Activated T-cell treated with anti-CD3 and anti-CD28 coated beads, Interleukin-2, amount 50 U/mL, for 48 hours (primary cell): ENCODE measurements around the gene DNAAF1.

Experiments
- DNase-seq, 2 experiments: peaks; one replicate each; pipeline ENCODE4 v3.0.0-alpha.2; 2020

The DNAAF1 gene

GRCh38 chr16:84161801-84162200 is 16.7 kb downstream of the DNAAF1 start:
- no peak for DNase-seq

- DNase-seq = no peak
These were observed 20.6 kb downstream of the DNAAF1 start for GRCh38 chr16:84165746-84166145.

GRCh38 chr16:84166796-84167695 is 21.9 kb downstream of the DNAAF1 start:
- peak; percentile 55 to 66 for DNase-seq

GRCh38 chr16:84169765-84170310 is 24.7 kb downstream of the DNAAF1 start:
- DNase-seq = no peak

- DNase-seq = no peak
These were observed 29.3 kb downstream of the DNAAF1 start for GRCh38 chr16:84174396-84174795.

GRCh38 chr16:84175350-84176081 is 30.4 kb downstream of the DNAAF1 start:
- DNase-seq = peak; percentile 66 to 71

- DNase-seq = no peak
These were observed 31.3 kb downstream of the DNAAF1 start for GRCh38 chr16:84176192-84177053.

GRCh38 chr16:84177741-84178073 is 32.6 kb downstream of the DNAAF1 start:
- DNase-seq = no peak

- DNase-seq = no peak
These were observed 33.1 kb downstream of the DNAAF1 start for GRCh38 chr16:84178146-84178765.

- no peak for DNase-seq
These were observed 33.9 kb downstream of the DNAAF1 start for GRCh38 chr16:84178892-84179611.

GRCh38 chr16:84179612-84180320 is 34.7 kb downstream of the DNAAF1 start:
- DNase-seq = no peak

- no peak for DNase-seq
These were observed 35.5 kb downstream of the DNAAF1 start for GRCh38 chr16:84180519-84181140.

GRCh38 chr16:84181144-84181915 is 36.2 kb downstream of the DNAAF1 start:
- no peak for DNase-seq

GRCh38 chr16:84182104-84182503 is 37.0 kb downstream of the DNAAF1 start:
- DNase-seq = no peak

GRCh38 chr16:84182680-84183571 is 37.8 kb downstream of the DNAAF1 start:
- DNase-seq = no peak

GRCh38 chr16:84183572-84183875 is 38.4 kb downstream of the DNAAF1 start:
- DNase-seq = no peak

- DNase-seq = no peak
These were observed 38.9 kb downstream of the DNAAF1 start for GRCh38 chr16:84183911-84184591.

GRCh38 chr16:84184775-84185174 is 39.7 kb downstream of the DNAAF1 start:
- DNase-seq = no peak
